Measurements from ENCODE around the gene TJP2. TPM values are rescaled to one million over a fixed set of nuclear protein-coding genes. Genes with fewer than 3 reads are reported as not detected.

The TJP2 gene
- total and polyA plus RNA-seq, 10 of the 15 experiments (the other 5 are each of a cell fraction or from before 2014, with no cell fraction given): 6.4 to 59.9 (median 29.7) TPM

- no peak for TF ChIP-seq RAD51 (IDR thresholded peaks at IDR 0.05)
These were observed 86.1 kb downstream of the TJP2 start (continued) for GRCh38 chr9:69260161-69260560.

GRCh38 chr9:69261636-69262035, 87.6 kb downstream of the TJP2 start:
- intact Hi-C loops (cut with micrococcal nuclease; ENCODE audit: unreplicated experiment): no loop called here
- FAIRE-seq: no peak
- Histone ChIP-seq H3K9ac (ENCODE audit: control insufficient read depth, insufficient read depth, low read length) (no peak overlapping the region), H3K27me3 (replicated peaks in 1 of 2; ENCODE audit: control insufficient read depth in 2 of 2, insufficient read depth in 2 of 2, low read length in 1 of 2) (no peaks in the 10 kb centered on the region; a peak in 1 of 4 replicates), H2AFZ (ENCODE audit: control insufficient read depth, low read depth, low read length) (no peak overlapping the region), H3K79me2 (ENCODE audit: control insufficient read depth, insufficient read depth, low read length) (no peaks in the 10 kb centered on the region), H3K9me3 (replicated peaks; ENCODE audit: control insufficient read depth, insufficient read depth, low read length) (no peaks in the 10 kb centered on the region), H4K20me1 (ENCODE audit: control insufficient read depth, insufficient read depth) (no peaks in the 10 kb centered on the region), H3K4me3 (no peak overlapping the region), H3K4me2 (ENCODE audit: control insufficient read depth, insufficient read depth) (no peak overlapping the region), H3K4me1 (ENCODE audit: control insufficient read depth, insufficient read depth, low read length) (no peaks in the 10 kb centered on the region), H3K27ac (ENCODE audit: control insufficient read depth, insufficient read depth) (no peak overlapping the region), H3K36me3 (ENCODE audit: control insufficient read depth in 2 of 2, insufficient read depth in 2 of 2, low read length in 1 of 2) (no peaks in the 10 kb centered on the region)
- ChIA-PET RAD21 (ENCODE audit: unreplicated experiment) (no interaction called here), SMC1A (ENCODE audit: uncharacterized antibody, unreplicated experiment) (no interaction called here), POLR2A (interaction anchor here (0.6 kb wide), 1 partner anchor 576 kb away, joined by 3 read pairs; no protein-coding TSS in a partner anchor), CTCF (no interaction called here)
- no TSS peak for BruUV-seq (replicated peaks)
- in situ Hi-C loops (cut with MboI): no loop called here
- TF ChIP-seq NRF1 (conservative IDR thresholded peaks at IDR 0.05; ENCODE audit: low read depth, low read length): no peak
- no peak for TF ChIP-seq PKNOX1 (IDR thresholded peaks at IDR 0.05)
- TF ChIP-seq MAX (IDR thresholded peaks at IDR 0.05; ENCODE audit: low read depth, low read length): no peak
- no peak for TF ChIP-seq KAT2A (conservative IDR thresholded peaks at IDR 0.05; ENCODE audit: control insufficient read depth, low read depth, low read length)
- TF ChIP-seq EGR1 (IDR thresholded peaks at IDR 0.05; ENCODE audit: borderline replicate concordance in 1 of 2, low read depth in 2 of 2, low read length in 2 of 2): no peak
- TF ChIP-seq HDGF (IDR thresholded peaks at IDR 0.05): no peak
- no peak for TF ChIP-seq NFIC (IDR thresholded peaks at IDR 0.05; ENCODE audit: low read depth, low read length)
- TF ChIP-seq RBBP5 (conservative IDR thresholded peaks at IDR 0.05): no peak
- DNase-seq (ENCODE audit: low read depth, low spot score): no peak
- ATAC-seq: no peak
- 51% methylated on average over 3 of the region's 3 CpGs for WGBS (ENCODE audit: insufficient coverage, insufficient replicate concordance, low lambda C conversion rate, missing lambda C conversion rate)

Data from GM12878 (cell line).